Endothelial cell of umbilical vein (primary cell): ENCODE results near the gene TBC1D24. TPM values are rescaled to one million over a fixed set of nuclear protein-coding genes. Genes with fewer than 3 reads are reported as not detected.

ENCODE experiments used
- BruUV-seq: library from RNA; stranded (reverse); fragments of 400-500 nt; replicated peaks from 2 replicates; lab custom pipeline; 2021; lab: Mats Ljungman, UMichigan
- CTCF ChIA-PET: fragments of 300-600, 350-600 bp; sonication (Branson Sonifier 250); formaldehyde crosslinking; loops from one replicate; lab custom pipeline; 2021; ENCODE audit warnings: antibody characterized with exemption, inconsistent platforms; lab: Charles Lee
- POLR2A ChIA-PET: fragments of 300-600, 350-600 bp; sonication (Branson Sonifier 250); formaldehyde crosslinking; loops from one replicate; lab custom pipeline; 2021; ENCODE audit warnings: antibody characterized with exemption, inconsistent platforms; lab: Charles Lee
- DNase-seq: peaks from one replicate; pipeline ENCODE4 v3.0.0-alpha.2; 2011; ENCODE audit warnings: low read depth, low spot score
- FAIRE-seq: peaks from 2 replicates; lab custom pipeline; 2011; peaks lifted over from hg19 to GRCh38; lab: Jason Lieb, UNC
- H2AFZ ChIP-seq: 2 replicates; pipeline ENCODE4 v1.6.0; 2012; ENCODE audit warnings: low read depth, low read length, control low read depth, inconsistent platforms
- H3K27ac ChIP-seq: 2 replicates; pipeline ENCODE4 v1.5.1; 2011; ENCODE audit warnings: low read depth, mild to moderate bottlenecking, control low read depth, low read length, moderate library complexity; ENCODE audit not compliant: insufficient read depth
- H3K27me3 ChIP-seq, 2 experiments: 2 replicates each; pipeline versions ENCODE4 v1.6.0 to v1.6.1; 2011; ENCODE audit warnings: low read length in 2 of 2, mixed read lengths in 1 of 2; ENCODE audit not compliant: control insufficient read depth in 2 of 2, insufficient read depth in 2 of 2
- H3K36me3 ChIP-seq, 2 experiments: 2 replicates in 1 of 2; 3 replicates in 1 of 2; pipeline ENCODE4 v1.5.1; 2011; ENCODE audit warnings: low read length in 2 of 2, mild to moderate bottlenecking in 1 of 2, moderate library complexity in 1 of 2; ENCODE audit not compliant: control insufficient read depth in 2 of 2, insufficient read depth in 2 of 2; ENCODE audit errors: extremely low read depth in 1 of 2
- H3K4me1 ChIP-seq: 3 replicates; pipeline ENCODE4 v1.5.1; 2011; ENCODE audit warnings: mild to moderate bottlenecking, low read length; ENCODE audit not compliant: control insufficient read depth, insufficient read depth; ENCODE audit errors: extremely low read depth
- H3K4me2 ChIP-seq: 2 replicates; pipeline ENCODE4 v1.6.1; 2011; ENCODE audit warnings: low read length, control low read depth, mixed read lengths; ENCODE audit not compliant: insufficient read depth
- H3K4me3 ChIP-seq, 3 experiments: fragments of 200-600 bp in 1 of 3; sonication (generic), shearing (Covaris generic) in 1 of 3; replicated peaks in 1 of 3; 2 replicates each; pipeline ENCODE4 v1.5.1; 2011 to 2016; ENCODE audit warnings: control low read depth in 3 of 3, low read length in 3 of 3, mild to moderate bottlenecking in 2 of 3, inconsistent platforms in 1 of 3, low read depth in 1 of 3, moderate library complexity in 1 of 3; ENCODE audit not compliant: insufficient read depth in 1 of 3
- H3K79me2 ChIP-seq: 2 replicates; pipeline ENCODE4 v1.6.0; 2012; ENCODE audit warnings: low read length, inconsistent platforms; ENCODE audit not compliant: control insufficient read depth, insufficient read depth
- H3K9ac ChIP-seq: replicated peaks from 2 replicates; pipeline ENCODE3; 2011; ENCODE audit warnings: low read length, control low read depth; ENCODE audit not compliant: insufficient read depth; ENCODE audit errors: extremely low read depth
- H3K9me1 ChIP-seq: replicated peaks from 3 replicates; pipeline ENCODE4 v1.6.0; 2011; ENCODE audit warnings: mild to moderate bottlenecking, low read length; ENCODE audit not compliant: control insufficient read depth, insufficient read depth; ENCODE audit errors: extremely low read depth
- H3K9me3 ChIP-seq: replicated peaks from 2 replicates; pipeline ENCODE4 v1.5.1; 2012; ENCODE audit warnings: low read length, inconsistent platforms; ENCODE audit not compliant: control insufficient read depth, insufficient read depth
- H4K20me1 ChIP-seq: replicated peaks from 2 replicates; pipeline ENCODE3; 2011; ENCODE audit warnings: mild to moderate bottlenecking, low read length; ENCODE audit not compliant: control insufficient read depth, insufficient read depth; ENCODE audit errors: extremely low read depth
- CTCF ChIP-seq, 2 donors: IDR thresholded peaks; 1 replicate in 1 of 2; 2 replicates in 1 of 2; pipeline ENCODE4 v1.5.1; 2011; ENCODE audit warnings: low read length in 2 of 2, mild to moderate bottlenecking in 2 of 2, moderate library complexity in 2 of 2, control low read depth in 1 of 2, inconsistent platforms in 1 of 2, low read depth in 1 of 2; ENCODE audit not compliant: insufficient read depth in 1 of 2; ENCODE audit errors: extremely low read depth in 1 of 2
- EZH2 ChIP-seq: IDR thresholded peaks from 2 replicates; pipeline ENCODE4 v1.6.1; 2012; ENCODE audit warnings: borderline replicate concordance, low read depth, mild to moderate bottlenecking, moderate library complexity, low read length, inconsistent platforms; ENCODE audit not compliant: severe bottlenecking
- FOS ChIP-seq: IDR thresholded peaks from 2 replicates; pipeline ENCODE4 v1.6.1; 2011; ENCODE audit warnings: mild to moderate bottlenecking, low read length, moderate library complexity, borderline replicate concordance; ENCODE audit not compliant: insufficient read depth
- GATA2 ChIP-seq: IDR thresholded peaks from 2 replicates; pipeline ENCODE4 v1.7.0; 2011; ENCODE audit warnings: low read depth, mild to moderate bottlenecking, moderate library complexity, mixed read lengths, low read length; ENCODE audit not compliant: insufficient read length, insufficient read depth
- JUN ChIP-seq: IDR thresholded peaks from 2 replicates; pipeline ENCODE4 v1.6.1; 2011; ENCODE audit warnings: borderline replicate concordance, low read depth; ENCODE audit not compliant: insufficient read length, insufficient read depth
- MAX ChIP-seq: IDR thresholded peaks from 2 replicates; pipeline ENCODE4 v1.6.1; 2011; ENCODE audit not compliant: insufficient read depth, insufficient read length
- MYC ChIP-seq: IDR thresholded peaks from one replicate; pipeline ENCODE4 v1.6.1; 2011; ENCODE audit warnings: mild to moderate bottlenecking, low read depth, low read length
- POLR2A ChIP-seq: IDR thresholded peaks from 2 replicates; pipeline ENCODE4 v1.6.1; 2012; ENCODE audit warnings: low read depth, mild to moderate bottlenecking, control low read depth, low read length
- POLR2AphosphoS5 ChIP-seq: IDR thresholded peaks from 2 replicates; pipeline ENCODE4 v1.6.1; 2012; ENCODE audit warnings: low read depth, mild to moderate bottlenecking, control low read depth, low read length, moderate library complexity; ENCODE audit not compliant: insufficient read depth
- dilution Hi-C: fragments of 300-500 bp; cut with MboI; formaldehyde crosslinking; loops from one replicate; pipeline ENCODE4 v1.15.0; 2019; ENCODE audit warnings: low sequenced_read_pairs; ENCODE audit not compliant: extremely low pct_ligation_motif_present
- intact Hi-C: fragments of 100-400 bp; cut with micrococcal nuclease; formaldehyde crosslinking; loops from one replicate; pipeline ENCODE4 v1.10.0; 2022
- polyA plus RNA-seq, 4 experiments: library from polyadenylated mRNA; depleted of rRNA in 3 of 4; stranded (reverse) in 3 of 4; unstranded in 1 of 4; fragments of >200 nt; gene quantifications; 2 replicates each; pipeline versions ENCODE4 v1.2.1 to v1.2.3, GENCODE V29; 2011 to 2012; ENCODE audit warnings: missing spikeins in 1 of 4
- total RNA-seq: library from RNA; stranded (reverse); gene quantifications from 2 replicates; pipeline ENCODE4 v1.2.3, GENCODE V29; 2021

TBC1D24 gene
- total and polyA plus RNA-seq, 2 donors (not counting 3 experiments of a cell fraction or from before 2014, with no cell fraction given): 8.1 to 22.8 TPM

GRCh38 chr16:2527784-2528100, 52.8 kb downstream of the TBC1D24 start:
- H3K79me2 ChIP-seq: no peaks in the 10 kb centered on the region
- ChIA-PET CTCF (no interaction called here), POLR2A (no interaction called here)
- TF ChIP-seq EZH2: no peak
- no peak for TF ChIP-seq POLR2A
- peaks cover 7 to 45% of the 10 kb centered on the region in 2 experiments for H3K36me3 ChIP-seq
- H3K27me3 ChIP-seq: no peaks in the 10 kb centered on the region
- H4K20me1 ChIP-seq: no peaks in the 10 kb centered on the region
- no peak overlapping the region for H3K27ac ChIP-seq
- H3K9ac ChIP-seq: no peak overlapping the region
- dilution Hi-C loops (no loop called here), intact Hi-C loops (no loop called here)
- no peak overlapping the region for H2AFZ ChIP-seq
- no TSS peak for BruUV-seq
- no peaks in the 10 kb centered on the region for H3K9me3 ChIP-seq
- no peak overlapping the region for H3K4me3 ChIP-seq
- peaks cover 11% of the 10 kb centered on the region for H3K4me1 ChIP-seq
- DNase-seq: no peak
- no peak overlapping the region for H3K4me2 ChIP-seq
- FAIRE-seq: no peak
- H3K9me1 ChIP-seq: no peaks in the 10 kb centered on the region

- Histone ChIP-seq H4K20me1 (no peaks in the 10 kb centered on the region), H3K4me2 (no peak overlapping the region), H3K9ac (no peak overlapping the region), H3K27me3 (no peaks in the 10 kb centered on the region), H3K4me3 (no peak overlapping the region), H3K27ac (no peak overlapping the region), H3K9me1 (no peaks in the 10 kb centered on the region), H3K9me3 (no peaks in the 10 kb centered on the region), H3K36me3 (peaks cover 7 to 44% of the 10 kb centered on the region in 2 experiments), H2AFZ (no peak overlapping the region), H3K79me2 (no peaks in the 10 kb centered on the region), H3K4me1 (peaks cover 13% of the 10 kb centered on the region)
- no TSS peak for BruUV-seq
- CTCF ChIA-PET: no interaction called here
- intact Hi-C loops (no loop called here), dilution Hi-C loops (no loop called here)
- no peak for FAIRE-seq
- POLR2A ChIA-PET: interaction anchor here (1.2 kb wide), 1 partner anchor 8 kb away, joined by 5 read pairs; the partner anchor contains the start of gene AMDHD2
- DNase-seq: no peak
- TF ChIP-seq GATA2: no peak
- TF ChIP-seq MYC: no peak
- no peak for TF ChIP-seq FOS
- no peak for TF ChIP-seq CTCF (IDR thresholded peaks at IDR 0.05; ENCODE audit: extremely low read depth in 1 of 2, insufficient read depth in 1 of 2, low read depth in 1 of 2, low read length in 2 of 2)
- no peak for TF ChIP-seq EZH2
- no peak for TF ChIP-seq JUN
- no peak for TF ChIP-seq POLR2AphosphoS5
- no peak for TF ChIP-seq MAX
- TF ChIP-seq POLR2A: no peak
These were observed 53.5 kb downstream of the TBC1D24 start for GRCh38 chr16:2528161-2529060.
